GM18867 (cell line): ENCODE results near the gene ZBTB48.

Experiments used
- ATAC-seq: cut with Tn5 transposase; IDR thresholded peaks from one replicate; pipeline ENCODE4 v1.9.1; 2021; ENCODE audit warnings: mild to moderate bottlenecking, moderate library complexity; ENCODE audit not compliant: unreplicated experiment

Gene ZBTB48

DNA sequence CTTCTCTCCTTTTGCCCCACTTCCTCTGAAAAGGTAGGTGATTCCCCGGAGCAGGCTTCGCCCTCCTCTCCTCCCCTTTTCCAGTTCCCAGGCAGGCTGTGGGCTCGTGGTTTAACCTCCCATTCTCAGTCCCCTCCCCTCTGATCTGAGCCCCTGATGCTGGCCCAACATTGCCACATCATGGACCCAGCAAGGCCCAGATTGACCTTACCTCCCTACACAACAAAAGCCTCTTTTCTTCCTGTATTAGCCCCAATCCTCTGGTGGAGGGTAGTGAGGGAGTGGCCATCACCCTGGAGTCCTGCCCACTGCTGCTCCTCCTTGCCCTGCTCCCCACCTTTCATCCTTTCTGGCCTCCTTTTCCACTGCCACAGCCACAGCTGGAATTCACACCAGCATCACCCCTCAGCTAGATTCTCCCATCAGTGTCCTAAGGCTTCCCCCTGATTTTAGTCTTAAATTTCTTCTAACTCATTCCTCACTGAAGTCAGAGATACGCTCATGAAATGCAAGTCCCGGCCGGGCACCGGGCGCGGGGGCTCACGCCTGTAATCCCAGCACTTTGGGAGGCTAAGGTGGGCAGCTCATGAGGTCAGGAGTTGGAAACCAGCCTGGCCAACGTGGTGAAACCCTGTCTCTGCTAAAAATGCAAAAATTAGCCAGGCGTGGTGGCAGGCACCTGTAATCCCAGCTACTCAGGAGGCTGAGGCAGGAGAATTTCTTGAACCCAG lies 7.0 kb upstream of the ZBTB48 start:
- ATAC-seq, result no peak

DNA sequence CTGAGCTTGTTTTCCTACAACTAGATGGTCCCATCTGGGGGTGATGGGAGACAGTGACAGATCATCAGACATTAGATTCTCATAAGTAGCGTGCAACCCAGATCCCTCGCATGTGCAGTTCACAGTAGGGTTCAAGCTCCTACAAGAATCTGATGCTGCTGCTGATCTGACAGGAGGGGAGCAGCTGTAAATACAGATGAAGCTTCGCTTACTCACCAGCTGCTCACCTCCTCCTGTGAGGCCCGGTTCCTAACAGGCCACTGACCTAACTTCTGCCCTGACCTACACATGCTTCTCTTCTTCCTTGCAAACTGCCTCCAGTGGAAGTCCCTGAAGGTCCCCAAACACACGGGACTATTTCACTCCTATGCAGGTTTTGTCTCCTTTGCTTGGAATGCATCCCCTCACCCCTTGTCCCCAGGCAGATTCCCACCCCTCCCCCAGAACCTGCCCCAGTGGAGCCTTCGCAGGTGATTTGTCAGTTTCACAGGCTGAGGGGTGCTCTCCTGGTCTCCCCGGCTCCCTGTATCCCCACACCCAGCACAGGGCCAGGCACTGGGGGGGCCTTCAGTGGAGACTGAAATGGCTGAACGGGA lies 5.7 kb upstream of the ZBTB48 start:
- ATAC-seq, result no peak

DNA sequence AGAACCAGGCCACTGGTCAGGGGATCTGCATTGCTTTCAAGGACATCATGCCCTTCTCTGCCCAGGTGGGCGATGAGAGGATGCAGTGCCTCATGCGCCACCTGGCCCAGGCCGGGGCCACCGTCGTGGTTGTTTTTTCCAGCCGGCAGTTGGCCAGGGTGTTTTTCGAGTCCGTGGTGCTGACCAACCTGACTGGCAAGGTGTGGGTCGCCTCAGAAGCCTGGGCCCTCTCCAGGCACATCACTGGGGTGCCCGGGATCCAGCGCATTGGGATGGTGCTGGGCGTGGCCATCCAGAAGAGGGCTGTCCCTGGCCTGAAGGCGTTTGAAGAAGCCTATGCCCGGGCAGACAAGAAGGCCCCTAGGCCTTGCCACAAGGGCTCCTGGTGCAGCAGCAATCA lies 5.0 kb upstream of the ZBTB48 start:
- ATAC-seq, result no peak

DNA sequence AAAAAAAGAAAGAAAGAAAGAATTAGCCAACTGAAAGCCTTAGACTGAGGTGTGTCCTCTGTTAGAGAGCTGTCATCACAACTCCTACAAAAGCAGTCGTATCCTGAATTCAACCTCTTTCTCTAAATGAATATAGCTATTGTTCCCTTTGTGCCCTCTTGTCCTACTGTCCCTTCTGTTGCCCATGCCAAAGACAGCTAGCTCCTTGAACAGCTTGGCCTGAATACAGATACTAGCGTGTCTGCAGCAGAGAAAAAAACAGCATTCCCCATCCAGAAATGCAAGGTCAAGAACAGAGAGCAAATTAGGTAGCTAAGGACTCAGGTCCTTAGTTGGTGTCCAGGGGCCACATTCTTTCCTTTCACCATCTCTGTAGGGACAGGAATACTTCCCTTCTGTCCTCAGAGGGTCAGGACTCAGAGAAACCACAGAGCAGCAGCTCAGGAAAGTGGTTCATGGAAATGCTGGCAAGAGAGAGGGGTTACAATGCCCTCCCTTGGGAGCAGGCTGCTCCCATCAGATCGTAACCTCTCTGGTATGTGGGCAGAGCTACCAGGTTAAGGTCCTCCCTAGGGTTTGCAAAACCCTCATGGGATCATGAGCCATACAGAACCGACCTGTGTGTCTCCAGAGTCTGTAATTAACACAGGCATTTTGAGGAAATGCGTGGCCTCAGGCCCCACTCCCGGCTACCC lies 1.8 kb upstream of the ZBTB48 start:
- ATAC-seq, result no peak

DNA sequence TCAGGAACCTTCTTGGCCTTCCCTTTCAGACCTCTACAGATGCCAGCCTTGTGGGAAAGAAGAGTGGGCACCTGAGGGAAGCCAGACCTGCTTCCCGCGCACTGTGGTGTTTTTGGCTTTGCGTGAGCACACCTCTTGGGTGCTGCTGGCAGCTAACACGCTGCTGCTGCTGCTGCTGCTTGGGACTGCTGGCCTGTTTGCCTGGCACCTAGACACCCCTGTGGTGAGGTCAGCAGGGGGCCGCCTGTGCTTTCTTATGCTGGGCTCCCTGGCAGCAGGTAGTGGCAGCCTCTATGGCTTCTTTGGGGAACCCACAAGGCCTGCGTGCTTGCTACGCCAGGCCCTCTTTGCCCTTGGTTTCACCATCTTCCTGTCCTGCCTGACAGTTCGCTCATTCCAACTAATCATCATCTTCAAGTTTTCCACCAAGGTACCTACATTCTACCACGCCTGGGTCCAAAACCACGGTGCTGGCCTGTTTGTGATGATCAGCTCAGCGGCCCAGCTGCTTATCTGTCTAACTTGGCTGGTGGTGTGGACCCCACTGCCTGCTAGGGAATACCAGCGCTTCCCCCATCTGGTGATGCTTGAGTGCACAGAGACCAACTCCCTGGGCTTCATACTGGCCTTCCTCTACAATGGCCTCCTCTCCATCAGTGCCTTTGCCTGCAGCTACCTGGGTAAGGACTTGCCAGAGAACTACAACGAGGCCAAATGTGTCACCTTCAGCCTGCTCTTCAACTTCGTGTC lies 995 bp upstream of the ZBTB48 start:
- no peak for ATAC-seq

DNA sequence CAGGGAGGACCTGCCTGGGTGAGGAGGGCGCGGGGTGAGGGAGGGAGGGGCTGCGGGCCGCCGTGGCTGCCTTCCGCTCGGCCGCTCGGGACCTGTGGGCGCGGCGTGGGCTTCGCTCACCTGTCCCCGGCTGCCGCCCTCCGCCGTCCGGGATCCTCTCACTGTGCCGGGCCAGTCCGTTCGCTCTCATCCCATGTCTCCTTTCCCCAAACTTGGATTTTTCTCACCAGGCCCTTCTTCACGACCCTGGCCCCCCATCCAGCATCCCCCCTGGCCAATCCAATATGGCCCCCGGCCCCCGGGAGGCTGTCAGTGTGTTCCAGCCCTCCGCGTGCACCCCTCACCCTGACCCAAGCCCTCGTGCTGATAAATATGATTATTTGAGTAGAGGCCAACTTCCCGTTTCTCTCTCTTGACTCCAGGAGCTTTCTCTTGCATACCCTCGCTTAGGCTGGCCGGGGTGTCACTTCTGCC lies 362 bp downstream of the ZBTB48 start:
- ATAC-seq, result peak; percentile 1

DNA sequence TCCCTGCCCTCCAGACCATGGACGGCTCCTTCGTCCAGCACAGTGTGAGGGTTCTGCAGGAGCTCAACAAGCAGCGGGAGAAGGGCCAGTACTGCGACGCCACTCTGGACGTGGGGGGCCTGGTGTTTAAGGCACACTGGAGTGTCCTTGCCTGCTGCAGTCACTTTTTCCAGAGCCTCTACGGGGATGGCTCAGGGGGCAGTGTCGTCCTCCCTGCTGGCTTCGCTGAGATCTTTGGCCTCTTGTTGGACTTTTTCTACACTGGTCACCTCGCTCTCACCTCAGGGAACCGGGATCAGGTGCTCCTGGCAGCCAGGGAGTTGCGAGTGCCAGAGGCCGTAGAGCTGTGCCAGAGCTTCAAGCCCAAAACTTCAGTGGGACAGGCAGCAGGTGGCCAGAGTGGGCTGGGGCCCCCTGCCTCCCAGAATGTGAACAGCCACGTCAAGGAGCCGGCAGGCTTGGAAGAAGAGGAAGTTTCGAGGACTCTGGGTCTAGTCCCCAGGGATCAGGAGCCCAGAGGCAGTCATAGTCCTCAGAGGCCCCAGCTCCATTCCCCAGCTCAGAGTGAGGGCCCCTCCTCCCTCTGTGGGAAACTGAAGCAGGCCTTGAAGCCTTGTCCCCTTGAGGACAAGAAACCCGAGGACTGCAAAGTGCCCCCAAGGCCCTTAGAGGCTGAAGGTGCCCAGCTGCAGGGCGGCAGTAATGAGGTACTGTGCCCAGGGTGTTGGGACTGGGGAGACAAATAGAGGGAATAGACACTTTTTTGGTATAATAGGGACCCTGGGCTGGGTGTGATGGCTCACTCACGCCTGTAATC lies 1.0 kb downstream of the ZBTB48 start:
- ATAC-seq, result no peak

DNA sequence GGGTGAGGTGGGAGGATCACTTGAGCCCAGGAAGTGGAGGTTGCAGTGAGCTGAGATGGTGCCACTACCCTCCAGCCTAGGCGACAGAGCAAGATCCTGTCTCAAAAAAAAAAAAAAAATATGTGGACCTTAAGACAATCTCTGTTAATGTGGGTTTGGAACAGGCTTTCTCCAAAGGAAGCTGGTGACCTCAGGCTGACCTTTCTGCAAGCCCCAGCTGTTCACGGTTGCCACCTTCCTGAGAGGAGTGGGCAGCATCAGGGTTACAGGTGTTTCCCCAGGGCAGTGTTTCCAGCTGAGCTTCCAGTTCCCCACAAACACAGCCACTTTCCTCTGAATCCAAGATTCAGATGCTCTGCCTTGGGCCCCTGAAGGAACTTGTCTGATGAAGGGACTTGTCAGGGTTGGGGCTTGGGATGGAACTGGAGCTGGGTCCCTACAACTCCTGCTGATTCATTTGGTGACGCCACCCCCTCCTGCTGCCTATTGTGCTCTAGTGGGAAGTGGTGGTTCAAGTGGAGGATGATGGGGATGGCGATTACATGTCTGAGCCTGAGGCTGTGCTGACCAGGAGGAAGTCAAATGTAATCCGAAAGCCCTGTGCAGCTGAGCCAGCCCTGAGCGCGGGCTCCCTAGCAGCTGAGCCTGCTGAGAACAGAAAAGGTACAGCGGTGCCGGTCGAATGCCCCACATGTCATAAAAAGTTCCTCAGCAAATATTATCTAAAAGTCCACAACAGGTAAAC lies 1.9 kb downstream of the ZBTB48 start:
- no peak for ATAC-seq

DNA sequence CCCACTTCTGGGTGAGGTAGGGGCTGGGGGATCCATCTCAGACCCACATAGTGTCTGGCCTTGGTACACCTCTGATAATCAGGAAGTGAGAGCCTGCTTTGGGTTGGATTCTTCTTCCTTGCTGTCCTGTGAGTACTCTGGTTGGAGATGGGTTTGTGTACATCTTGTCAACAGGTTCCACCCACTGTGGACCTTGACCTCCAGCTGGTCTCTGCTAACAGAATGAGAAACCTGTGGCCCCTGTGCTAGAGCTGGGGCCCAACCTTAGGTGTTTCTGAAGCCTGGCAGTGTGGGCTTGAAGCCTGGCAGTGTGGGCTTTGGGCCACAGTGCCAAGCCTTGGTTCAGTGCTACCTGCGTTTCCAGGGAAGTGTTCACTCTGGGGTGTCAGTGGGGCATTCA lies 2.6 kb downstream of the ZBTB48 start:
- ATAC-seq, result no peak

DNA sequence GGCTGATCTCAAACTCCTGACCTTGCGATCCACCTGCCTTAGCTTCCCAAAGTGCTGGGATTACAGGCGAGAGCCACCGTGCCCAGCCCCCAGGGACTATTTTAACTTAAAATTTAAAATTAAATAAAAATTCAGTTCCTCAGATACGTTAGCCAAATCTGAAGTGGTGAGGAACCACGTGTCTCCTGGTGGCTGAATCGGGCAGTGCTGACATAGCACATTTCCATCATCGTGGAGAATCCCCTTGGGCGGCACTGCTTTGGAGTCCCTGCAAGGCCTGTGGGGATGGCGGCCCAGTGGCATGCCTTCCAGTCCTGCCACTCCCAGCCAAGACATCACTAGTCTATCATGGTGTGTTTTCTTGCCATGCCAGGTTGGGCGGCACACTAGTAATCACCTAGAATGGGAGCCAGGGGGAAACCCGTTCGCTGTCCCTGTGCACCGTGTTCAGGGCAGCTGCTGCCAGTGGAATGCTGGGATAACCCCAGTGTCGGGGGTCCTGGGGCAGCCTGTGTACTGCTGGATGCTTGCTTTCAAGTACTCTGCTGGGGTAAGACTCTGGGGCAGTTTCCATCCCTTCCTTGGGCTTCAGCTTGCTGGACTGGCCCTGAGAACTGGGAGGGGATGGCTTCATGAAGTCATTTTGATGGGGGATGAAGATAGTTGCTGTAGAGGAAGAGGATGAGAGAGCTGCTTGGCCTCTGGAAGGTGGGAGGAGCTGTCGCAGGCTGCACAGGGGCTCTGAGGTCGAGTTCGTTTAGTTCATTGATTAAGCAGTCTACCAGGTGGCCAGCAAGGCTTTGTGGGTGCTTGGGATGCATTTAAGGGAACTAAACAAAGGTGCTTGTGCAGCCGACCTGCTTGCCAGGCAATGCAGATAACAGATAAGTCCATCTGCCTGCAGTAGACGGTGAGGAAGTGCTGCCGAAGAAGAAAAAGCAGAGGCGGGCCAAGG lies 4.6 kb downstream of the ZBTB48 start:
- no peak for ATAC-seq

DNA sequence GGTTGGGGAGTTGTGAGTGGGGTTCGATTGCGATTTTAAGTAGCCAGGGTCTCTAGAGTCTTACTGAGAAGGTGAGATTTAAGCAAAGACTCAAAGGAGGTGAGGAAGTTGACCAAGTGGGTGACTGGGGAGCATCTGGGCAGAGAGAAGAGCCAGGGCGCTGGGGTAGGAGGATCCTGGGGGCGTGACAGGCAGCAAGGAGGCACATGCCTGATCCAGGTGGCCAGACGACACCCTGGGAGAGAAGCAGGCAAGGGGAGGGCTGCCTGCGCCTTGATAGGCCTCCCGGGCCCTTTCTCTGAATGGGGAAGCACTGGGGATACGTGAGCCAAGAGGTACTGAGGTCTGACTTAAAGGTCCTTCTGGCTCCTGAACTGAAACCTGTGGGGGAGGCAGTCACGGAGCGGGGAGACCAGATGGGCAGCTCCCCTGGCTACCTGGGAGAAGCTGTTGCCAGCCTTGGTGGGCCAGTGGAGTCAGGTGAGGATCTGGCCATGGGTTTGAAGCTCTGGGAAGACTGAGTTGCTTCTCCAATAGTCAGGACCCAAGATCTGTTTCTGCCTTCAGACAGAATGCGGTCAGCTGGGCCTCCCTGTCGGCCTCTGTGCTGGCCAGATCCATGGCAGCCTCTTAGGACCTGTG lies 5.4 kb downstream of the ZBTB48 start:
- no peak for ATAC-seq

DNA sequence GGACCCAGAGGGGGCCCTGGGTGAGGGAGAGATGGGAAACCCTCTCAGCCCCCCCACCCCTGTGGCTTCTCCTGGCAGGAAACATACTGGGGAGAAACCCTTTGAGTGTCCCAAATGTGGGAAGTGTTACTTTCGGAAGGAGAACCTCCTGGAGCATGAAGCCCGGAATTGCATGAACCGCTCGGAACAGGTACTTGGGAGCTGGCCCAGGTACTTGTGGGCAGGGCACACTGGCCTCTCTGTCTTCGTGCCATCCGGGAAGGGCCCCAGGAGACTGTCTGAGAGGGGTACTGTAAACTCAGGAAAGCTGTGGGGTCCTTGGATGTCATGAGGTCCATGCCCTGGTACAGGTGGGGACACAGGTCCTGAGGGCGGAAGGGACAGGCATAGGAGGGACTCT lies 6.0 kb downstream of the ZBTB48 start:
- ATAC-seq, result no peak

DNA sequence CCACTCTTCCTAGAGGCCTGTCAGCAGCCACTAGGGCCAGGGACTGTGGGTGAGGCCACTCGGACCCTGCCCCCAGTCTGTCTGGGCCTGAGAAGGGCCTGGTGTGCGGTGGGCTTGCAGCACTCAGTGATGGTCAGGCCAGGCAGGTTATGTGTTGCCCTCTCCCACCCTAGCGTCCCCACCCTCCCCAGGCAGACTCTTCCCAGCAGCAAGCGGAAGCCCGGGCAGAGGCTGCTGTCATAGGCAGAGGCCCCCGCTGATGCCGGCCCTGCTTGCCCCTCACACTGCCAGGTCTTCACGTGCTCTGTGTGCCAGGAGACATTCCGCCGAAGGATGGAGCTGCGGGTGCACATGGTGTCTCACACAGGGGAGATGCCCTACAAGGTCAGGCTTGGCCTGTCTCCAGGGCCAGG lies 6.6 kb downstream of the ZBTB48 start:
- ATAC-seq, result no peak

DNA sequence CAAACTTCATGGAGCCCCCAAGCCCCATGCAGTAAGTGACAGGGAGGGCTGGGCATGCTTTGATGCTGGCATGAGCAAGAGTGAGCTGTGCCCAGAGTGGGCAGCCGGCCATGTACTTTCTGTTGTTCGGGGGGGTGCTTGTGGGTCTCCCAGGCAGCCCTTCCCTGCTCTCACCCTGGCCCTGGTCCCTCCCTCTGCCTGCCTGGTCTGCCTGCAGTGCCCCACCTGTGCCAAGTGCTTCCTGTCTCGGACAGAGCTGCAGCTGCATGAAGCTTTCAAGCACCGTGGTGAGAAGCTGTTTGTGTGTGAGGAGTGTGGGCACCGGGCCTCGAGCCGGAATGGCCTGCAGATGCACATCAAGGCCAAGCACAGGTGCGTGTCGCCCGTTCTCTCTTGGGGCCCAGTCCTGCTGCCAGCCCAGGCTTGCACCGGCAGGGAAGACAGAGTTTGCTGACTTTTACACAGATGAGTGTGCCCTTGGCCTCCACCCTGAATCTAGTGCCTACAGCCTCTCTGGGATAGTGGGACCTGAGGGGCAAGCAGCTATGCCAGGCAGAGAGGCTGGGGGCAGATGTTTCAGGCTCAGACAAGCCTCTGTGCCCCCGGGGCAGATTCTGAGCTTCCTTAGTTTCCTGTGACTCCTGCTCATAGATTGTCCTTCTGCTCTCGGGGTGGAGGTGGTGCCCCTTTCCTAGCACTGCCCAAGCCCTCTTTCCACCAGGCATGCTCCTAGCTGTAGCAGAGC lies 7.6 kb downstream of the ZBTB48 start:
- no peak for ATAC-seq

DNA sequence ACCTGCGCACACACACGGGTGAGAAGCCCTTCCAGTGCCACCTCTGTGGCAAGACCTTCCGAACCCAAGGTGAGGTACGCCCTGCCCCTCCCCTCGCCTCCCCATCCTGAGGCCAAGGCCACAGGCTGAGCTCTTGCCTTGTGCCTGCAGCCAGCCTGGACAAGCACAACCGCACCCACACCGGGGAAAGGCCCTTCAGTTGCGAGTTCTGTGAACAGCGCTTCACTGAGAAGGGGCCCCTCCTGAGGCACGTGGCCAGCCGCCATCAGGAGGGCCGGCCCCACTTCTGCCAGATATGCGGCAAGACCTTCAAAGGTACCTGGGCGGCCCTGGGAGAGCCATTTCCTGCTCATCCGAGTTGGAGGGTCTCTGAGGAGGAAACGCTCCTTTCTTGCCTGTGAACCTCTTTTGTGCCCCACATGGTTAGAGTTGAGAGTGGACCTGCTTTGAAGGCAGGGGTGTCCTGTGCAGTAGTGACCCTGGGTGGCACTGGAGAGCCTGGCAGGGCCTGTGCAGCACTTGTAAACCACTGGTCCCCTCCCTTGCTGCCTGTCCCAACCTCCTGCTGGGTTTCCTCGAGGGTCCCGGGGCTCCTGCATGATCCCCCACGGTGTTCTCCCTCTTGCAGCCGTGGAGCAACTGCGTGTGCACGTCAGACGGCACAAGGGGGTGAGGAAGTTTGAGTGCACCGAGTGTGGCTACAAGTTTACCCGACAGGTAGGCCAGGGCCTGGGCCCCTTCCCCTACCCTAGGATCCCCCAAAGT lies 8.5 kb downstream of the ZBTB48 start:
- no peak for ATAC-seq

DNA sequence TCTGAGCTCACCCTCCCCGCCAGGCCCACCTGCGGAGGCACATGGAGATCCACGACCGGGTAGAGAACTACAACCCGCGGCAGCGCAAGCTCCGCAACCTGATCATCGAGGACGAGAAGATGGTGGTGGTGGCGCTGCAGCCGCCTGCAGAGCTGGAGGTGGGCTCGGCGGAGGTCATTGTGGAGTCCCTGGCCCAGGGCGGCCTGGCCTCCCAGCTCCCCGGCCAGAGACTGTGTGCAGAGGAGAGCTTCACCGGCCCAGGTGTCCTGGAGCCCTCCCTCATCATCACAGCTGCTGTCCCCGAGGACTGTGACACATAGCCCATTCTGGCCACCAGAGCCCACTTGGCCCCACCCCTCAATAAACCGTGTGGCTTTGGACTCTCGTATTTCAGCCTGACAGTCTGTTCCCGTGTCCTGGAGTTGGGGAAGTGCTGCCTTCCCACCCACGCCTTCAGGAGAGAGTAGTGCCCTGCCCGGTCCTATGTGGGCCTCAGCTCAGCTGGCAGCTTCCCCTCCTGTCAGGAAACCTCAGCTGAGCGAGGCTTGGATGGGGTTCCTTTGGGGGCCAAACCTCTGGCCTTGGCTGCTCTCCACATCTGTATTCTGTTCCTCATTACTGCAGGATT lies 9.2 kb downstream of the ZBTB48 start:
- ATAC-seq, result no peak
